Uterus (tissue), 2 donors: ENCODE data around the gene SLC16A3.

ENCODE experiments used
- POLR2A ChIP-seq, 2 donors: fragments of 450-650 bp; IDR thresholded peaks; one replicate each; pipeline ENCODE4 v1.6.1; 2016; ENCODE audit warnings: antibody characterized with exemption in 2 of 2, mild to moderate bottlenecking in 1 of 2, moderate library complexity in 1 of 2
- TF ChIP-seq, protein P1 (sequence below), 4 experiments: fragments of 200-600 bp in 2 of 4; fragments of 450-650 bp in 2 of 4; sonication (generic) in 2 of 4; IDR thresholded peaks; one replicate each; pipeline ENCODE4 v1.5.1; 2016 to 2019; ENCODE audit warnings: antibody characterized with exemption in 4 of 4, mild to moderate bottlenecking in 2 of 4, moderate library complexity in 1 of 4

DNA sequence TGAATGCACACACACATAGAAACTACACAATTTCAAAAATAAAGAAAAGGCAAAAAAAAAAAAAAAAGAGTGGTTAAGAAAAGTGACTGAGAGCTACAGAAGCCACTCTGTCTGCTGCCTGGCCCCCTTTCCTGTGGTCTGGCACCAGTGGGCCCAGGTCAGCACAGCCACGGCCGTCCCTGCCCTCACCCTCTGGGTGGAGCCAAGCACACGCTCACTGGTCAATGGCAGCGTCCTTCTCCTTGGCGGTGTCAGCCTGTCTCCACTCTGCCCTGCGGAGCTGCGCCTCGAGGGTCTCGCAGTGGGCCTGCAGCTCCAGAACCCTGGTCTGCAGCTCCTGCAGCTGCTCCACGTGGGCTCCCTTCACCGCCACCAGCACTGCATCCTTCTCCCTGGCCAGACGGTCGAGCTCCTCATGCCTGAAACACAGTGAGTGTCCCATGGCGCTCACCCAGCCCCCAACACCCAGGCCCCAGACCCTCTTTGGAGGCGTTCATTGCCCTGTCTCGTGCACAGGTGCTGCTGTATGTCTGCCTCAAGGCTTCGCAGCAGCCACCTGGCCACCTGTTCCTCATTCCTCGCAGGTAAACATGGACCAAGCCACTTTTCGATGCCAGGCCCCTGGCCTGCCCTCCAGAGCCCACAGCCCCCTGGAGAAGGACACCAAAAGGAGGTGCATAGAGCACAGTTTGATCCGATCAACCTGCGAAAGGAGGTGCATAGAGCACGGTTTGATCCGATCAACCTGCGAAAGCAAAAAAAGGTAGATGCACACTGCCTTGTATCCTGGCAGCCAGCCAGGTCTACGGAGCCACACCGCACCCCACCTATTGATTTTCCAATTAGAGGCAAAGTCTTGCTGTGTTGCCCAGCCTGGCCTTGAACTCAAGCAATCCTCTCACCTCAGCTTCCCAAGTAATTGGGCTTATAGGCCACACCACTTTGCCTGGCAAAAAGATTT is 40.6 kb upstream of the SLC16A3 start:
- TF ChIP-seq, protein P1, sequence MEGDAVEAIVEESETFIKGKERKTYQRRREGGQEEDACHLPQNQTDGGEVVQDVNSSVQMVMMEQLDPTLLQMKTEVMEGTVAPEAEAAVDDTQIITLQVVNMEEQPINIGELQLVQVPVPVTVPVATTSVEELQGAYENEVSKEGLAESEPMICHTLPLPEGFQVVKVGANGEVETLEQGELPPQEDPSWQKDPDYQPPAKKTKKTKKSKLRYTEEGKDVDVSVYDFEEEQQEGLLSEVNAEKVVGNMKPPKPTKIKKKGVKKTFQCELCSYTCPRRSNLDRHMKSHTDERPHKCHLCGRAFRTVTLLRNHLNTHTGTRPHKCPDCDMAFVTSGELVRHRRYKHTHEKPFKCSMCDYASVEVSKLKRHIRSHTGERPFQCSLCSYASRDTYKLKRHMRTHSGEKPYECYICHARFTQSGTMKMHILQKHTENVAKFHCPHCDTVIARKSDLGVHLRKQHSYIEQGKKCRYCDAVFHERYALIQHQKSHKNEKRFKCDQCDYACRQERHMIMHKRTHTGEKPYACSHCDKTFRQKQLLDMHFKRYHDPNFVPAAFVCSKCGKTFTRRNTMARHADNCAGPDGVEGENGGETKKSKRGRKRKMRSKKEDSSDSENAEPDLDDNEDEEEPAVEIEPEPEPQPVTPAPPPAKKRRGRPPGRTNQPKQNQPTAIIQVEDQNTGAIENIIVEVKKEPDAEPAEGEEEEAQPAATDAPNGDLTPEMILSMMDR (IDR thresholded peaks at IDR 0.05): no peak
- TF ChIP-seq POLR2A (IDR thresholded peaks at IDR 0.05): no peak
